H1 (cell line): Measurements from ENCODE around the gene OR52I1. TPM values are rescaled to one million over a fixed set of nuclear protein-coding genes. Genes with fewer than 3 reads are reported as not detected.

Experiments
- CTCF ChIA-PET: fragments of 300-600 bp; sonication (Branson Sonifier 250); formaldehyde crosslinking; loops from one replicate; lab custom pipeline; 2021; ENCODE audit not compliant: partially characterized antibody; lab: Charles Lee
- POLR2A ChIA-PET: fragments of 300-600 bp; sonication (Branson Sonifier 250); formaldehyde crosslinking; loops from one replicate; lab custom pipeline; 2021; ENCODE audit warnings: inconsistent platforms; ENCODE audit not compliant: partially characterized antibody; lab: Charles Lee
- DNase-seq, 2 experiments: peaks; one replicate each; pipeline versions ENCODE4 v3.0.0 to v3.0.0-alpha.2; 2010 to 2022; ENCODE audit warnings: low spot score in 2 of 2, low read depth in 1 of 2, mixed read lengths in 1 of 2
- FAIRE-seq: peaks from 2 replicates; lab custom pipeline; 2011; peaks lifted over from hg19 to GRCh38; lab: Jason Lieb, UNC
- H2AFZ ChIP-seq: 2 replicates; pipeline ENCODE4 v1.8.1; 2012; ENCODE audit warnings: low read length, inconsistent platforms
- H2AK5ac ChIP-seq: 2 replicates; pipeline ENCODE4 v1.6.1; 2013; ENCODE audit warnings: low read depth, low read length
- H2BK120ac ChIP-seq: replicated peaks from 2 replicates; pipeline ENCODE3; 2013; ENCODE audit warnings: low read depth, low read length, inconsistent platforms
- H2BK12ac ChIP-seq: 2 replicates; pipeline ENCODE4 v1.6.1; 2013; ENCODE audit warnings: low read depth, low read length
- H2BK15ac ChIP-seq: 2 replicates; pipeline ENCODE4 v1.6.1; 2013; ENCODE audit warnings: low read length
- H2BK20ac ChIP-seq: 2 replicates; pipeline ENCODE4 v1.6.1; 2013; ENCODE audit warnings: low read length
- H2BK5ac ChIP-seq: 2 replicates; pipeline ENCODE4 v1.6.1; 2013; ENCODE audit warnings: low read depth, low read length
- H3K14ac ChIP-seq: 2 replicates; pipeline ENCODE4 v1.6.1; 2013; ENCODE audit warnings: inconsistent platforms; ENCODE audit not compliant: insufficient read length
- H3K18ac ChIP-seq: 2 replicates; pipeline ENCODE4 v1.6.1; 2013; ENCODE audit warnings: low read length; ENCODE audit errors: extremely low read depth
- H3K23ac ChIP-seq: 2 replicates; pipeline ENCODE4 v1.6.1; 2013; ENCODE audit warnings: inconsistent platforms; ENCODE audit not compliant: insufficient read length
- H3K23me2 ChIP-seq: 2 replicates; pipeline ENCODE4 v1.6.1; 2013; ENCODE audit warnings: low read depth, low read length
- H3K27ac ChIP-seq: 2 replicates; pipeline ENCODE4 v1.6.1; 2011; ENCODE audit warnings: low read depth, low read length, inconsistent platforms
- H3K27me3 ChIP-seq, 4 experiments: replicated peaks in 1 of 4; 1 replicate in 1 of 4; 2 replicates in 3 of 4; pipeline versions ENCODE4 v1.6.1 to v1.8.1; 2011 to 2013; ENCODE audit warnings: low read length in 3 of 4, mild to moderate bottlenecking in 3 of 4, inconsistent platforms in 2 of 4, mixed read lengths in 2 of 4, moderate library complexity in 1 of 4; ENCODE audit not compliant: control insufficient read depth in 3 of 4, insufficient read depth in 3 of 4; ENCODE audit errors: extremely low read depth in 1 of 4
- H3K36me3 ChIP-seq, 4 experiments: 2 replicates each; pipeline versions ENCODE4 v1.6.1 to v1.8.1; 2011 to 2013; ENCODE audit warnings: mild to moderate bottlenecking in 4 of 4, low read length in 3 of 4, moderate library complexity in 2 of 4, control low read depth in 1 of 4, inconsistent platforms in 1 of 4; ENCODE audit not compliant: insufficient read depth in 4 of 4, control insufficient read depth in 2 of 4
- H3K4ac ChIP-seq: replicated peaks from 2 replicates; pipeline ENCODE3; 2013; ENCODE audit warnings: low read length, low read depth, mixed read lengths, inconsistent platforms; ENCODE audit not compliant: insufficient read length
- H3K4me1 ChIP-seq, 4 experiments: replicated peaks in 1 of 4; 1 replicate in 1 of 4; 2 replicates in 3 of 4; pipeline versions ENCODE4 v1.6.1 to v1.8.1; 2011 to 2013; ENCODE audit warnings: low read length in 3 of 4, inconsistent platforms in 2 of 4, mixed read lengths in 1 of 4; ENCODE audit not compliant: insufficient read depth in 4 of 4, control insufficient read depth in 3 of 4
- H3K4me2 ChIP-seq, 2 experiments: 2 replicates each; pipeline versions ENCODE4 v1.6.1 to v1.8.1; 2011 to 2013; ENCODE audit warnings: low read depth in 2 of 2, low read length in 2 of 2, control low read depth in 1 of 2, inconsistent platforms in 1 of 2, mild to moderate bottlenecking in 1 of 2; ENCODE audit not compliant: insufficient read depth in 1 of 2
- H3K4me3 ChIP-seq, 4 experiments: fragments of 200-600, 300-600 bp in 1 of 4; sonication (generic), shearing (Covaris generic), sonication (Bioruptor Twin) in 1 of 4; 2 replicates each; pipeline versions ENCODE4 v1.5.1 to v1.8.1; 2011 to 2016; ENCODE audit warnings: low read length in 4 of 4, low read depth in 3 of 4, control low read depth in 2 of 4, inconsistent platforms in 2 of 4, mild to moderate bottlenecking in 2 of 4, mixed read lengths in 1 of 4, moderate library complexity in 1 of 4; ENCODE audit not compliant: insufficient read depth in 2 of 4; ENCODE audit errors: extremely low read depth in 1 of 4
- H3K56ac ChIP-seq: replicated peaks from 2 replicates; pipeline ENCODE3; 2013; ENCODE audit warnings: low read depth, mild to moderate bottlenecking, mixed read lengths, low read length, inconsistent platforms; ENCODE audit not compliant: insufficient read length
- H3K79me1 ChIP-seq: 2 replicates; pipeline ENCODE4 v1.6.1; 2013; ENCODE audit warnings: low read depth, low read length, control low read depth
- H3K79me2 ChIP-seq, 2 experiments: 2 replicates each; pipeline versions ENCODE4 v1.6.1 to v1.8.1; 2012 to 2013; ENCODE audit warnings: low read length in 2 of 2, mild to moderate bottlenecking in 2 of 2, inconsistent platforms in 1 of 2; ENCODE audit not compliant: insufficient read depth in 2 of 2, control insufficient read depth in 1 of 2
- H3K9ac ChIP-seq, 4 experiments: replicated peaks in 1 of 4; 1 replicate in 1 of 4; 2 replicates in 3 of 4; pipeline versions ENCODE4 v1.6.1 to v1.8.1; 2011 to 2013; ENCODE audit warnings: low read depth in 3 of 4, low read length in 3 of 4, control low read depth in 2 of 4, mild to moderate bottlenecking in 2 of 4, moderate library complexity in 2 of 4, inconsistent platforms in 1 of 4; ENCODE audit errors: extremely low read depth in 1 of 4
- H3K9me3 ChIP-seq, 2 experiments: 2 replicates each; pipeline versions ENCODE4 v1.6.1 to v1.8.1; 2012 to 2013; ENCODE audit warnings: mild to moderate bottlenecking in 2 of 2, moderate library complexity in 2 of 2, control low read depth in 1 of 2, inconsistent platforms in 1 of 2, low read depth in 1 of 2, low read length in 1 of 2, mixed read lengths in 1 of 2; ENCODE audit not compliant: insufficient read depth in 2 of 2
- H4K20me1 ChIP-seq, 2 experiments: replicated peaks in 1 of 2; 2 replicates each; pipeline versions ENCODE3 to v1.8.1; 2011 to 2013; ENCODE audit warnings: inconsistent platforms in 2 of 2, low read length in 2 of 2, mild to moderate bottlenecking in 1 of 2; ENCODE audit not compliant: insufficient read depth in 2 of 2, control insufficient read depth in 1 of 2
- H4K5ac ChIP-seq: 2 replicates; pipeline ENCODE4 v1.6.1; 2013; ENCODE audit warnings: low read length, low read depth, mixed read lengths, inconsistent platforms; ENCODE audit not compliant: insufficient read length
- H4K8ac ChIP-seq: 2 replicates; pipeline ENCODE4 v1.8.0; 2013; ENCODE audit warnings: mild to moderate bottlenecking, moderate library complexity, low read length, inconsistent platforms; ENCODE audit not compliant: insufficient read depth; ENCODE audit errors: extremely low read depth
- H4K91ac ChIP-seq: replicated peaks from 2 replicates; pipeline ENCODE3; 2013; ENCODE audit warnings: low read length, mixed read lengths, inconsistent platforms; ENCODE audit not compliant: insufficient read length
- BCL11A ChIP-seq, 2 experiments: IDR thresholded peaks; one replicate each; pipeline ENCODE4 v1.6.1; 2011; ENCODE audit warnings: low read depth in 2 of 2, low read length in 2 of 2, mild to moderate bottlenecking in 2 of 2
- GTF2F1 ChIP-seq: IDR thresholded peaks from 2 replicates; pipeline ENCODE4 v1.6.1; 2012; ENCODE audit warnings: low read depth, low read length, improper control_type of control experiment, borderline replicate concordance
- HDAC6 ChIP-seq: IDR thresholded peaks from one replicate; pipeline ENCODE4 v1.7.1; 2012; ENCODE audit warnings: low read depth, mild to moderate bottlenecking, inconsistent platforms, low read length, moderate library complexity
- PHF8 ChIP-seq: fragments of 200-600 bp; sonication (generic); conservative IDR thresholded peaks from 2 replicates; pipeline ENCODE4 v1.7.1; 2012; ENCODE audit warnings: low read depth, mild to moderate bottlenecking, inconsistent platforms, low read length, moderate library complexity
- POLR2AphosphoS5 ChIP-seq: IDR thresholded peaks from 2 replicates; pipeline ENCODE4 v1.6.1; 2011; ENCODE audit warnings: low read depth, low read length
- SIN3A ChIP-seq, 2 experiments: IDR thresholded peaks in 1 of 2; conservative IDR thresholded peaks in 1 of 2; 2 replicates each; pipeline ENCODE4 v1.6.1; 2011 to 2012; ENCODE audit warnings: low read length in 2 of 2, improper control_type of control experiment in 1 of 2, low read depth in 1 of 2, mild to moderate bottlenecking in 1 of 2
- SP4 ChIP-seq: IDR thresholded peaks from 2 replicates; pipeline ENCODE4 v1.6.1; 2012; ENCODE audit warnings: low read length, inconsistent platforms
- SRF ChIP-seq: IDR thresholded peaks from 2 replicates; pipeline ENCODE4 v1.6.1; 2011; ENCODE audit warnings: mild to moderate bottlenecking, low read depth, low read length, moderate library complexity
- TCF12 ChIP-seq: IDR thresholded peaks from 2 replicates; pipeline ENCODE4 v1.6.1; 2011; ENCODE audit warnings: low read depth, mild to moderate bottlenecking, low read length
- WGBS, 2 experiments: shearing (Covaris generic) in 1 of 2; methylation state at CpG; one replicate each; pipeline versions ENCODE4 v1.1.6 to v1.1.7; 2013 to 2015; ENCODE audit warnings: low lambda C conversion rate in 2 of 2, mixed read lengths in 2 of 2, inconsistent platforms in 1 of 2, low coverage in 1 of 2, missing lambda C conversion rate in 1 of 2; ENCODE audit not compliant: insufficient replicate concordance in 2 of 2, insufficient coverage in 1 of 2, insufficient read length in 1 of 2; ENCODE audit errors: extremely low coverage in 1 of 2, missing lambda C conversion rate in 1 of 2; 5-methylcytosine and 5-hydroxymethylcytosine counted together
- polyA plus RNA-seq, 7 experiments: library from polyadenylated mRNA; depleted of rRNA in 3 of 7; stranded (reverse) in 5 of 7; unstranded in 2 of 7; fragments of >200 nt in 5 of 7; fragments of 200-250 nt in 2 of 7; gene quantifications; 1 replicate in 5 of 7; 2 replicates in 1 of 7; 4 replicates in 1 of 7; pipeline versions ENCODE4 v1.2.1 to v1.2.3, GENCODE V29; 2011 to 2013; ENCODE audit warnings: missing spikeins in 2 of 7, mixed read lengths in 2 of 7
- total RNA-seq: library from RNA; stranded (reverse); fragmentation: NEBNext Ultra II Directional; extraction: Animal tissue kit (Norgen Biotek cat#: 25700); gene quantifications from 2 replicates; pipeline ENCODE4 v1.2.1, GENCODE V29; 2021

The OR52I1 gene
- total and polyA plus RNA-seq, 2 of the 8 experiments (the other 6 are each of a cell fraction or from before 2014, with no cell fraction given), result not detected

GRCh38 chr11:4611986-4612385 lies 18.1 kb downstream of the OR52I1 start:
- WGBS, 2 experiments, result 86% methylated on average over 2 of the region's 2 CpGs; no CpG with 5 or more reads in 1 of the 2 experiments
- no peak overlapping the region for H2BK15ac ChIP-seq
- H3K9ac ChIP-seq, result no peak overlapping the region
- H3K36me3 ChIP-seq, result no peaks in the 10 kb centered on the region
- H4K8ac ChIP-seq, result no peak overlapping the region
- no peak overlapping the region for H2BK12ac ChIP-seq
- H3K4me3 ChIP-seq, result no peak overlapping the region
- ChIA-PET CTCF (interaction anchor here (0.7 to 1.3 kb wide), 3 partner anchors 9 to 430 kb away, joined by 3 to 4 read pairs (median 3); no protein-coding TSS in a partner anchor), POLR2A (no interaction called here)
- H2BK20ac ChIP-seq, result no peak overlapping the region
- no peak overlapping the region for H3K14ac ChIP-seq
- no peaks in the 10 kb centered on the region for H4K20me1 ChIP-seq
- H2AK5ac ChIP-seq, result no peak overlapping the region
- no peak overlapping the region for H2BK120ac ChIP-seq
- H3K23me2 ChIP-seq, result peaks cover 2% of the 10 kb centered on the region; the same call in 1 of the 2 replicates
- no peak overlapping the region for H4K5ac ChIP-seq
- no peak overlapping the region for H3K4me2 ChIP-seq
- no peak overlapping the region for H2AFZ ChIP-seq
- H3K79me1 ChIP-seq, result no peaks in the 10 kb centered on the region
- no peak overlapping the region for H2BK5ac ChIP-seq
- H3K9me3 ChIP-seq, result no peaks in the 10 kb centered on the region
- H3K79me2 ChIP-seq, result no peaks in the 10 kb centered on the region
- no peaks in the 10 kb centered on the region for H3K27me3 ChIP-seq
- no peak overlapping the region for H3K56ac ChIP-seq
- H3K27ac ChIP-seq, result no peak overlapping the region
- H3K4me1 ChIP-seq, result no peaks in the 10 kb centered on the region; a peak in 1 of 7 replicates
- TF ChIP-seq GTF2F1 (no peak), SIN3A (conservative IDR thresholded peaks at IDR 0.05 in 1 of 2, IDR thresholded peaks at IDR 0.05 in 1 of 2; ENCODE audit: low read depth in 1 of 2, low read length in 2 of 2) (no peak), POLR2AphosphoS5 (no peak), TCF12 (no peak), SRF (no peak), HDAC6 (no peak), BCL11A (IDR thresholded peaks at IDR 0.05; ENCODE audit: low read depth in 2 of 2, low read length in 2 of 2) (no peak), PHF8 (no peak), SP4 (no peak)
- no peak overlapping the region for H4K91ac ChIP-seq
- DNase-seq, result no peak
- no peak for FAIRE-seq
- H3K18ac ChIP-seq, result no peak overlapping the region
- H3K23ac ChIP-seq, result no peak overlapping the region
- H3K4ac ChIP-seq, result no peak overlapping the region
